Measurements from ENCODE around the gene HLA-DMA.

The HLA-DMA gene

DNA sequence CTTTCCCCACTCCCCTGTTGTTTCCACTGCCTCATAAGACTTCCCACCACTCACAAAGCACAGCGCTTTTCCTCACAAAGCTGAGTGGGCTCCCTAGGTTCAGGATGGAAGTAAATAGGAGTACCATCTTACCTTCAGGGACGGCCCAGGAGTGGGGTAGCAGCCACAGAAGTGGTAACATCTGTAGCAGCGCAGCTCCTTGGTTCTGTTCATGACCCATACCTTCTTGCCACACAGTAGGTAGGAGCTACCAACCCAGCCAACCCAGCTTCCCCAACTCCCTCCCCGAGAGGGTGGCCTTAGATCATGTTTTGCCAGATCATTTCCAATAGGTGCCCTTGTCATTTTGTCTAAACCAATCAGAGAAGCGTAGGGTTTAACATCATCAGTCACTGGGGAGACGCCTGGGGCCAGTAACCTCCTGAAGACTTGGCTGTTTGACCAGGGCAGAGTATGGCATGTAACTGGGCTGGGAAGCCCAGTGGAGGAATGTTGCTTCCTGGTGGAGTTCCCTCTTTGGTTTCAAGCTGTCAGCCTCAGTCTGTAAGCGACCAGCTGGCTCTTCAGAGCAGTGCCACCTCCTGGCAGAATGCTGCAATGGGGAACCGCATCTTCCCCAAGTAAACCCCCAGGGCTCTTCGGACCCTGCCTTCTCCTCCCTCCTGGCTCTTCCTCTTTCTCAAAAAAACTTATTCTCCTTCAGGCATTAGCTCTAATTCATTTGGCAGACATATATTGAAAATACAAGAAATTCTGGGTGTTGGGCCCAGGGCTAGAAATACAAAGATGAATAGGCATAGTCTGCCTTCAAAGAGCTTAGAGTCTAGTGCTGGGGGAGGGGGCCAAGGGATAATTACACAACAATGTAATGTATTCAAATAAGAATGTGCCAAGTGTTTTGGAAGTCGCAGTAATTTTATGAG lies at the start of gene HLA-DMA:
Gene HLA-DMA (minus strand): TSS at position 281 of the 923 bp plus-strand sequence. CDS start 61 bp downstream, at position 220.
- in situ Hi-C loops (cut with MboI; ENCODE audit: low sequenced_read_pairs) = no loop called here

GRCh38 chr6:33001685-33002084 lies 48.8 kb upstream of the HLA-DMA start:
- in situ Hi-C loops (cut with MboI; ENCODE audit: low sequenced_read_pairs) = no loop called here

DNA sequence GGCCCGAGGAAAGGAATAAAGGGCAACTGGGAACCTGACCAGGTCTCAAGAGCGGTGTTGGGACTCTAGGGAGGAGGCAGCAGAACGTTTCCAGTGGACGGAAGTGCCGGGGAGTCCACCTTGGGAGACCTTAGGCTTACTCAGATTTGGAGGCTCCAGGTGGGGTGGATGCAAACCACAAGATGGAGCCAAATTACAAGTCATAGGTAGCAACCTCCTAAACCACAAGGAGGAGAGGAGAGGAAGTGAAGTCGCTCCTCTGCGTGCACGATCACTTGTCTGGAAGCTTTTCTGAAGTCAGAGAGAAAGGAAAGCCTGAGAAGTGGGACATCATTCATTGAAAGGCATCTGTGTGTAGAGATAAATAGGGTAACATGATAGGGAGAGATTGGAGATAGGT lies 47.2 kb upstream of the HLA-DMA start:
- in situ Hi-C loops (cut with MboI; ENCODE audit: low sequenced_read_pairs) = no loop called here

DNA sequence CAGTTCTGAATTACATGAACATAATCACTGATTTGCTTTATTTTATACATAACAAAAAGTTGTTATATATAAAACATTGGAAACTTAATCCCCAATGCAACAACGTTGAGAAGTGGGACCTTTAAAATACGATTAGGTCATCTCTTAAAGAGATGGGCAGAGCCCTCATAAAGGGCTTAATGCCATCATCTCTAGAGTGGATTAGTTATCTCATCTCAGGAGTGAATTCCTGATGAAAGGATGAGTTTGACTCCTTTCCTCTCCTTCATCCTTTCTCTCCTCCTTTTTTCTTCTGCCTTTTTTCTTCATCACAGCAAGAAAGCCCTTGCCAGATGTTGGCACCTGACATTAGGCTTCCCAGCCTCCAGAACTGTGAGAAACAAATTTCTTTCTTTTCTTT lies 42.6 kb upstream of the HLA-DMA start:
- in situ Hi-C loops (cut with MboI; ENCODE audit: low sequenced_read_pairs) = no loop called here

GRCh38 chr6:32993363-32993973 lies 40.6 kb upstream of the HLA-DMA start:
- in situ Hi-C loops (cut with MboI; ENCODE audit: low sequenced_read_pairs) = no loop called here

GRCh38 chr6:32991972-32992371 lies 39.1 kb upstream of the HLA-DMA start:
- in situ Hi-C loops (cut with MboI; ENCODE audit: low sequenced_read_pairs) = no loop called here

GRCh38 chr6:32989368-32989767 lies 36.5 kb upstream of the HLA-DMA start:
- in situ Hi-C loops (cut with MboI; ENCODE audit: low sequenced_read_pairs) = no loop called here

DNA sequence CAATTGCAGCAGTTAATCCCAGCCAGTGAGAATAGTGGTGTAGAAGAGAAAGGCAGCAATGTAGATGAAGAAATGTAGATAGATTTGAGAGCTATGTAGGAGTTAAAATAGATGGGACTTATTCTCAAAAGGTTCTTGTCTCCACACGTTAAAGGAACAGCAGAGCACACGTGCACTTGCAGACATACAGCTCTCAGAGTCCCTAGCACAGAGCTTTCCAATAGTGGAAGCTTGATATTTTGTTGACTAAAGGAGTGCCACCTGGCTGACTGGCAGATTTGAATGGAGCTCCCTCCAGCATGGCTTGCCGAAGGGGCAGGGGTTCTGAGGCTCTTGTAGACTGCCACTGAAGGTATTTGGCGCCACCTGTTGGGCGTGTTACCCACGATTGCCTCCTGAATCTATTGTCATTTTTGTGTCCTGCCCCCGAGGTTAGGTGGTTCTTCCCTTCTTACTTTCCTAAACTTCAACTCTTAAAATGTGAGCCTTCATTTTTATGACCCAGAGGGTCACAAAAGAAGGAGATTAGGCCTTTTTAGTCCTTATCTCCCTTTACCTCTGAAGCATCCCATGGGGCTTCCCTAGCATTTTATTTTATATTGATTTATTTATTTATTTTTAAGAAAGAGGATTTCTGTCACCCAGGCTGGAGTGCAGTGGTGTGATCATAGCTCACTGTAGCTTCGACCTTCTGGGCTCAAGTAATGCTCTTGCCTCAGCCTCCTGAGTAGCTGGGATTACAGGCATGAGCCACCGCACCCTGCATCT lies 31.9 kb upstream of the HLA-DMA start:
- in situ Hi-C loops (cut with MboI; ENCODE audit: low sequenced_read_pairs) = no loop called here

GRCh38 chr6:32983964-32984621 lies 31.2 kb upstream of the HLA-DMA start:
- in situ Hi-C loops (cut with MboI; ENCODE audit: low sequenced_read_pairs) = no loop called here

- in situ Hi-C loops (cut with MboI; ENCODE audit: low sequenced_read_pairs) = no loop called here
Observed at GRCh38 chr6:32983493-32983848, 30.6 kb upstream of the HLA-DMA start.

DNA sequence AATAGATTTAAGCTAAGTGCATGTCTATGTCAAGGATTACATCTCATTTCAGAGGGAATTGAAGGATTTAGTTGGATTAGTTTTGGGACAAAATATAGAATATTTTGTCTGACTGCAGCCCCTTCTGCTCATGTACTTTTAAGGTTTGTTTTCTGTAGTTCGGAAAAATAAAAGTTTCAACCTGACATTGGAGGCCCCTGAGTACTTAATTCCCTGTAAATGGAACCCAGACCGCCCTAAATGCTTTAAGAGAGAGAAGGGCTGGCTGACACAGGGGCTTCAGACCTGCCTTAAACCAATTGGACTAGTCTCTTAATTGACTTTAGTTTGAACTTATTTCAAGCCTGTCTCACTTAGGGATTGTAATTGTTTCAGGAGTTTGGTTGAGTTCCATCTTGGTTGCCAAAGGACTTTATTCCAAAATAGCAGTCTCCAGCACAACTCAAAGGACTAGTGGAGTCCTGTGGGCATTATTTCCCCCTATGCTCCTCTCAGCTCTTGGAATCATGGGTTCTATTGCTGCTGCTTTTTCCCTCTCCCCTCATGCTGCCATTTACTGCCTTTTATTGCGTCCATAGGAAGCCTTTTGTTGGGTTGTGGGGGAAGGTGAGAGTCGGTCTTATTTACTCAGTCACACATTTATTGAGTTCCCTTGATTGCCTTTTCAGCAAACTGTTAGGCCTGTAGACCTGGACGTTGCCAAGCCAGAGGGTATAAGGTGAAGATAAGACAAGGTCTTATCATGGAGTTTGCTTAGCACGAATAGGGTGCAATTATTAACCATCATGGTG lies 30.0 kb upstream of the HLA-DMA start:
- in situ Hi-C loops (cut with MboI; ENCODE audit: low sequenced_read_pairs) = no loop called here

DNA sequence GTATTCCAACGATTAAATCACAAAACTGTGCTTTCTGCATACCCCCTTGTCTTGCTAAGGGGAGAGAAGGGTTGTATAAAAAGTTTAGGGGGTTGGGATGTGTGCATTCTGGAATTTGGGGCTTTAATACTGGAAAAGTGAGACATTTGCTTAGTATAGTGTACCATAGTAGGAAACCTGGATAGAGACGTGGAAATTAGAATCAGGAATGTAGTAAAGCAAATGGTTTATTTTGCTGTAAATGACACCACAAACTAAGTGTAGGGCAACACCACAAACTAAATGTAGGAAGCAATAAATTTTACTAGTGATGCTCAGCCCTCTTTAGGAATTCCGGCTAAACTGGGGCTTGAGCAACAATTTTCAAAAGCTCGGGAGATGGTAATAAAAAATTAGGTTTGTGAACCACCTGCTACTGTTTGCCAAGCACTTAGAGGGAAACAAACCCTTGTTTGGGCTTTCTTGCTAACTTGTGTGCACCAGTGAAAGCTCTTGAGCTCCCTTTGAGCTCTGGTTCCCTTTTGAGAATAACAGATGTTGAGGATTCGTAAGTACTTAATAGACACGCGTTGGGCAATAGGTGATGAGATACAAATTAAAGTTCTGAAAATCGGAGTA lies 29.3 kb upstream of the HLA-DMA start:
- in situ Hi-C loops (cut with MboI; ENCODE audit: low sequenced_read_pairs) = no loop called here

GRCh38 chr6:32980488-32981038 lies 27.7 kb upstream of the HLA-DMA start:
- in situ Hi-C loops (cut with MboI; ENCODE audit: low sequenced_read_pairs) = no loop called here

GRCh38 chr6:32979720-32980487 lies 27.0 kb upstream of the HLA-DMA start:
- in situ Hi-C loops (cut with MboI; ENCODE audit: low sequenced_read_pairs) = loop anchor here (5.0 kb wide), 1 partner anchor 83 kb away; no protein-coding TSS in a partner anchor

DNA sequence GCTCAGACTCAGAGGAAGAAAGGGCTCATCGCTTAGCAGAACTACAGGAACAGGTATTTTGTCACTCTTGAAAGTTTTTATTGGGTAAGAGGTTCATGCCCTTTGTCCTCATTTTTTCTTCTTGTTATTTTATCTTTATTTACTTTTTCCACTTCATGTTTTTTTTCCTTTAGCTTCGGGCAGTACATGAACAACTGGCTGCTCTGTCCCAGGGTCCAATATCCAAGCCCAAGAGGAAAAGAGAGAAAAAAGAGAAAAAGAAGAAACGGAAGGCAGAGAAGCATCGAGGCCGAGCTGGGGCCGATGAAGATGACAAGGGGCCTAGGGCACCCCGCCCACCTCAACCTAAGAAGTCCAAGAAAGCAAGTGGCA lies 25.0 kb upstream of the HLA-DMA start:
- in situ Hi-C loops (cut with MboI; ENCODE audit: low sequenced_read_pairs) = loop anchor here (5.0 kb wide), 1 partner anchor 81 kb away; no protein-coding TSS in a partner anchor

- in situ Hi-C loops (cut with MboI; ENCODE audit: low sequenced_read_pairs) = loop anchor here (5.0 kb wide), 1 partner anchor 80 kb away; no protein-coding TSS in a partner anchor
Observed at GRCh38 chr6:32977272-32977952, 24.5 kb upstream of the HLA-DMA start.

- in situ Hi-C loops (cut with MboI; ENCODE audit: low sequenced_read_pairs) = loop anchor here (5.0 kb wide), 1 partner anchor 79 kb away; no protein-coding TSS in a partner anchor
Observed at GRCh38 chr6:32976334-32977069, 23.6 kb upstream of the HLA-DMA start.
